GM21390 (cell line): Measurements from ENCODE around the gene DHRS13.
A peak's percentile ranks its signal among the peaks of the same experiment; 100 is the strongest.

ENCODE experiments used
- ATAC-seq: cut with Tn5 transposase; IDR thresholded peaks from one replicate; pipeline ENCODE4 v1.9.1; 2021; ENCODE audit not compliant: unreplicated experiment

The DHRS13 gene

DNA sequence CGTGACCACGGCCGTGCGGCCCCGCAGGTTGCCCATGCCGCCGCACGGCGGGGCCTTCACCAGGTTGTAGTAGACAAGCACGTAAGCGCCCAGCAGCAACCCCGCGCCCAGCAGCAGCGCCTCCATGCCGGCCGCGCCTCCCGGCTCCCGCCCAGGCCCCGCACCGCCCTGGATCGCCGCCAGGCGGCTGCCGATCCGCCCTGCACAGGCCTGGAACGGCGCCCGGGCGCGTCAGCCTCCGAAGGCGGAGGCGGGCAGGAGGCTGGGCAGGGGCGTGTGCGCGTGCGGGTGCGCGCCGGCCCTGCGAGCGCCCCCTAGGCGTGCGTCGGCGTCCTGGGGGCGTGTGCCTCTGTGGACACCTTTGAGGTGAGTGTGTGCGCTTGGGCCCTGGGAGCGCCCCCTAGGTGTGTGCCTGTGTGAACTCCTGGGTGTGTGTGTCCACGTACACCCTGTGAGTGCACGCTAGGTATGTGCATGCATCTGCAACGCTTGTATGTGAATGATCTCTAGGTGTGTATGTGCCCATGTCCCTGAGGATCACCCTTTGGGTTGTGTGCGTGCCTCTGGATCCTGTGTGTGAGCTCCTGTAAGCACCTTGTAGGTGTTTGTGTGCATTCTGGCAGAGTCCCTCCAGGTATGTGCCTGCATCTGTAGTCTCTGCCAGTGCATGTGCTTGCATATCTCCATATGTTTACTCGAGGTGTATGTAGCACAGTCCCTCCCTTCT, at the start of gene DHRS13:
TSS of gene DHRS13 (minus strand) at position 261 of the 727 bp plus-strand sequence. CDS start at position 126, 135 bp downstream.
- peak; percentile 84 for ATAC-seq

GRCh38 chr17:28951991-28952975, 49.4 kb upstream of the DHRS13 start:
- peak; percentile 59 for ATAC-seq

- peak; percentile 49 for ATAC-seq
These were observed 48.6 kb upstream of the DHRS13 start, which contains the start of gene PHF12 for GRCh38 chr17:28951428-28951990. TSS of gene PHF12 (minus strand) at chr17:28951518. CDS start at chr17:28950960, 558 bp downstream.

- ATAC-seq, result no peak
These were observed 48.0 kb upstream of the DHRS13 start for GRCh38 chr17:28950752-28951427.

- no peak for ATAC-seq
These were observed 47.3 kb upstream of the DHRS13 start for GRCh38 chr17:28950017-28950751.

GRCh38 chr17:28949185-28950016, 46.5 kb upstream of the DHRS13 start:
- no peak for ATAC-seq

DNA sequence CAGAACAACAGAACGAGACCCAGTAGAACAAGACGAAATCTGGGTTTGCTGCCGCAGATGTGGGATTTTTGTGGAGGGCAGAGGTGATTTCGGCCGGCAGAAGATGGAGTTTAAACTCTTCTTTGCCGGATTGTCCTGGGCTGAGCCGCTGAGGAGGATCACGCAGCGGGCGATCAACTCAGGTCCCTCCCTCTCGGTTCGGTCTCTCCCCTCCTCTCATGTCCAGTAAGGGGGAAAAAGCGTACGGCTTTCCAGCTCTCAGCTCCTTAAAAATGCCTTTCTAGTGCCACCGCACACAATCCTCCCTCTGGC, 46.0 kb upstream of the DHRS13 start:
- no peak for ATAC-seq

DNA sequence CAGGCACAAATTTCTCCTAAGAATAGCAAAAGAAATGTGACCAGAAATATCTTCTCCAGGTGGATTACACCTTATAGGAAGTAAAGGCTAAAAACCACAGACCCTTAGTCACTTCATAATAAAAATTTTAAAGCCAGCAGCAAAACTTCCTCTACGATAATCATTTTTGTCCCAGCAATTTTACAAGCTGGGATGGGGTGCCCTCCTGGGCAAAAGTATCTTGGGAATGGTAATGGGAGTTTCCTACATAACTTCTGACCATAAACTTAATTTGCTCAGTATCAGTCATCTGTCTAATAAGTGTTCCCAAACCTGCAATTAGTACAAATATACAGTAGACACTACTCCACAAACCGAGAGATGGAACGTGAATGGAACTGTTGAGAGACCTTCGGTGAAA, 45.5 kb upstream of the DHRS13 start:
- no peak for ATAC-seq

GRCh38 chr17:28947639-28948038, 44.8 kb upstream of the DHRS13 start:
- no peak for ATAC-seq

GRCh38 chr17:28946239-28946638, 43.4 kb upstream of the DHRS13 start:
- ATAC-seq, result no peak

GRCh38 chr17:28944862-28945741, 42.2 kb upstream of the DHRS13 start:
- ATAC-seq, result no peak

GRCh38 chr17:28944343-28944742, 41.5 kb upstream of the DHRS13 start:
- no peak for ATAC-seq

- ATAC-seq, result no peak
These were observed 40.0 kb upstream of the DHRS13 start for GRCh38 chr17:28942925-28943324.

GRCh38 chr17:28941251-28941650, 38.4 kb upstream of the DHRS13 start:
- no peak for ATAC-seq

DNA sequence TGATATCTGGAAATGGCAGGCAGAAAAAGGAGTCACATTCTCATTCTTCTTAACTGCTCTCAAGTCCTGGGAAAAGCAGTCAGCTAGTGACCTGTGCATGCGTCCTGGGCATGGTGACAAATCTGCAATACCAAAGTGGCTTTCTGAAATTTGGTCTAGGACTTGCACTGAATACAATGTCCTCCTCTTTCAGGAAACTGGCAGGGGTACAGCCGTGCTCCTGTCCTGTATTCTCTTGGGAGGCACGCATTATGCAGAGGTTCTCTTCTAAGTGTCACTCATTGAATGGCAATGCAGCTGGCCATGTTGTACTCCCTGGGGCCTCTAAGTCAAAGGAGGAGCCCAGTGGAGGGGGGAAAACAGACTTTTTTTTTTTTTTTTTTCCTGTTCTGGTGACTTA, 37.8 kb upstream of the DHRS13 start:
- no peak for ATAC-seq

DNA sequence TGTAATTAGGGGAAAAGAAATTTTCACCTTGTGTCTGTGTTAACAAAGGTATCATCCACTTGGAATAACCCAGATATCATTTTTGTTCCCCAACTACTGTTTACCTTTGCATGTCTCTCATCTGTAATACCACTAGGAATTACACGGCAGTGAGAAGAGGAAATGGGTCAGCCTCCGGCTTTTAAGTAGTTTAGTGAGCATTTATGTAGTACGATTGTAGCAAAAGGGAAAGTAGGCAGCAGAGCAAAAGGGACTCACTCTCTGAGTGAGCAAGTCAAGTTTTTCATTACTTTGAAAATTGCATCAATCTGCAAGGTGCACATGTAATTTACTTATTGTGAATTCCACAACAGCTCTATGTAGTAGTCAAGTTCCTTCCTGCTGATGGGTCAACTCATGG, 37.3 kb upstream of the DHRS13 start:
- no peak for ATAC-seq

GRCh38 chr17:28938552-28938951, 35.7 kb upstream of the DHRS13 start:
- ATAC-seq, result no peak

GRCh38 chr17:28937044-28937729, 34.3 kb upstream of the DHRS13 start:
- no peak for ATAC-seq
